NB4 (cell line): ENCODE results near the gene TLE2.

Experiments
- DNase-seq: peaks from one replicate; pipeline ENCODE4 v3.0.0; 2010; ENCODE audit warnings: low read depth
- H3K4me3 ChIP-seq: one replicate; pipeline ENCODE4 v1.5.1; 2011; ENCODE audit warnings: mild to moderate bottlenecking, low read depth, low read length, moderate library complexity
- CTCF ChIP-seq: IDR thresholded peaks from one replicate; pipeline ENCODE4 v1.5.1; 2012; ENCODE audit warnings: low read depth, low read length
- MAX ChIP-seq: IDR thresholded peaks from 2 replicates; pipeline ENCODE4 v1.6.1; 2011; ENCODE audit warnings: low read depth, low read length
- MYC ChIP-seq: IDR thresholded peaks from 2 replicates; pipeline ENCODE4 v1.6.1; 2011; ENCODE audit warnings: low read depth, low read length
- POLR2A ChIP-seq: IDR thresholded peaks from 2 replicates; pipeline ENCODE4 v1.6.1; 2011; ENCODE audit warnings: mild to moderate bottlenecking; ENCODE audit not compliant: insufficient read length; ENCODE audit errors: extremely low read depth

TLE2 gene

GRCh38 chr19:3007975-3008374 is 21.1 kb downstream of the TLE2 start:
- TF ChIP-seq CTCF (no peak), MAX (no peak), MYC (no peak), POLR2A (no peak)
- DNase-seq: no peak
- no peak overlapping the region for H3K4me3 ChIP-seq

DNA sequence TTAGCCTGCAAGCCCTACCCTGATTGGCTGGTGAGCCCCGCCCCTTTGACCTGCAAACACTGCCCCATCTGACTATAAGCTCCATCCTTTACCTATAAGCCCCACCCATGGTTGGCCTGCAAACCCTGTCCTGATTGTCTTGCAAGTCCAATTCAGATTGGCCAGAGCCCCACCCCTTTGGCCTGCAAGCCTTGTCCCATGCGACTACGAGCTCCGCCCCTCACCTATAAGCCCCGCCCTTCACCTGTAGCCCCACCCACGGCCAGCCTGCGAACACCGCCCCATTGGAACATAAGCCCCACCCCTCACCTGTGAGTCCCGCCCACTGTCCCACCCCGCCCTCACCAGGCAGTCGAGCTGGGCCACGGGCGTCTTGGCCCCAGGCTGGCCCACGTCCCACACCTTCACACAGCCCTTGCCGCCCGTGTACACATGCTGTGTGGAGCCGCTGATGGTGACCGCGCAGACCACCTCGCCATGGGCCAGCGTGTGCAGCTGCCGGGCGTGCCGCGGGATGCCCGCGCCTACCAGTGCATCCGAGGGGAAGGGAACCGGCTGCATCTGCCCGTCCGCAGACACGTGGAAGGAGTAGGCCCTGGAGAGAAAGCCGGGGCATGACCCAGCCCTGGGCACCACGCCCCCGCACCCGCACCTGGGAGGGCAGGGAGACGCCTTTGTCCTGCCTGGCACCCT is 22.9 kb downstream of the TLE2 start:
- TF ChIP-seq MAX (no peak), CTCF (no peak), MYC (no peak), POLR2A (no peak)
- no peak for DNase-seq
- no peak overlapping the region for H3K4me3 ChIP-seq

GRCh38 chr19:3005345-3005744 is 23.7 kb downstream of the TLE2 start:
- TF ChIP-seq POLR2A (no peak), MYC (no peak), MAX (no peak), CTCF (no peak)
- no peak overlapping the region for H3K4me3 ChIP-seq
- no peak for DNase-seq

- no peak for DNase-seq
- no peak overlapping the region for H3K4me3 ChIP-seq
- TF ChIP-seq MAX (no peak), POLR2A (no peak), MYC (no peak), CTCF (no peak)
Measured at GRCh38 chr19:3004522-3004921, 24.6 kb downstream of the TLE2 start.

DNA sequence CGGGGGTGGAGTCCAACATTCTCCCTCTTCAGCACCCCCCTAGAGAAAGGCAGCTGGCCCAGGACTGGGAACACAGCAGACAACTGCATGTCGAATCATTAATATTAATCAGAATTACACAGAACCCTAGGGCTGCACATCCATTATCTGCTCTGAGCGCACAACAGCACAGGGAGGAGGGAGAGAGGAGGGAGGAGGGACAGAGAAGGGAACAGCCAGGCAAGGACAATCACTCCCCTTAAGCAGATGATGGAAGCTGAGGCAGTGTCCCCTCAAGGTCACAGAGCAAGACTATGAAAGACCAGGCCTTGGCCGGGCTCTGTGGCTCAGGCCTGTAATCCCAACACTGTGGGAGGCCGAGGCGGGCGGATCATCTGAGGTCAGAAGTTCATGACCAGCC is 26.0 kb downstream of the TLE2 start:
- TF ChIP-seq MYC (no peak), POLR2A (no peak), CTCF (no peak), MAX (no peak)
- no peak for DNase-seq
- no peak overlapping the region for H3K4me3 ChIP-seq
